B cell (primary cell): ENCODE results near the gene KCNT1.

ENCODE experiments used
- CTCF ChIP-seq: fragments of 200-600 bp; IDR thresholded peaks from one replicate; pipeline ENCODE4 v1.8.0; 2022; ENCODE audit warnings: antibody characterized with exemption, mild to moderate bottlenecking
- EZH2 ChIP-seq: IDR thresholded peaks from 2 replicates; pipeline ENCODE4 v1.6.1; 2012; ENCODE audit warnings: borderline replicate concordance, low read depth, mild to moderate bottlenecking, moderate library complexity, low read length; ENCODE audit not compliant: insufficient read depth, poor library complexity, severe bottlenecking

DNA sequence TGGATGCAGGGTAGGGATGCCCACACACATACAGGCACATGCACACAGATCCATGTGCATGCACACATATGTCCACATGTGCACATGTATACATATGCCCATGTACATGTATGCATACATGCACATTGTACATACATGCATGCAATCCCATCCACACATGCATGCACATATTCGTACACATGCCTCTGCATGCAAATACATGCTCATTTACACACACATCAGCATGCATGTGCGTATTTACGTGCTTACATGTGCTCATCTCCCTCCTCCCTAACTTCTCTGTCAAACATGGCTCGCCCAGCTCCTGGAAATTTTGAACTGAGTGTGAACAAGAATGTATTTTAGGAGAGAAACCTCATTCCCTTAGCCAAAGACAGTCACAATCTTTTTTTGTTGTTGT, 6.2 kb downstream of the KCNT1 start:
- TF ChIP-seq CTCF, result no peak
- TF ChIP-seq EZH2, result no peak
